SK-N-SH (cell line): ENCODE measurements around the gene RFNG. TPM values are rescaled to one million over a fixed set of nuclear protein-coding genes. Genes with fewer than 3 reads are reported as not detected.

ENCODE experiments used
- CTCF ChIA-PET: fragments of 300-600, 350-600 bp; formaldehyde crosslinking; extraction: SDS; loops from one replicate; lab custom pipeline; 2021; lab: Yijun Ruan, JAX
- POLR2A ChIA-PET: fragments of 350-600 bp; sonication (Branson Sonifier 250); formaldehyde crosslinking; extraction: SDS; loops from one replicate; lab custom pipeline; 2020; ENCODE audit warnings: antibody characterized with exemption, inconsistent platforms; lab: Yijun Ruan, JAX
- DNase-seq: peaks from one replicate; pipeline ENCODE4 v3.0.0; 2012
- H2AFZ ChIP-seq: fragments of 200-600 bp; sonication (generic); 2 replicates; pipeline ENCODE4 v1.8.1; 2016; ENCODE audit warnings: antibody characterized with exemption, mild to moderate bottlenecking, low read depth
- H3F3A ChIP-seq: fragments of 200-600 bp; sonication (generic); replicated peaks from 2 replicates; pipeline ENCODE3; 2016; ENCODE audit warnings: antibody characterized with exemption, mild to moderate bottlenecking; ENCODE audit not compliant: insufficient read depth
- H3K27ac ChIP-seq, 2 experiments: fragments of 200-500 bp in 1 of 2; fragments of 200-600 bp in 1 of 2; sonication (Bioruptor generic) in 1 of 2; sonication (generic), shearing (Covaris generic) in 1 of 2; 2 replicates each; pipeline versions ENCODE4 v1.5.1 to v1.6.1; 2014 to 2016; ENCODE audit warnings: low read depth in 2 of 2, inconsistent platforms in 1 of 2, low read length in 1 of 2, mild to moderate bottlenecking in 1 of 2, mixed read lengths in 1 of 2
- H3K27me3 ChIP-seq: fragments of 200-600 bp; sonication (generic), shearing (Covaris generic); 2 replicates; pipeline ENCODE4 v1.6.1; 2016; ENCODE audit warnings: mixed run types; ENCODE audit not compliant: insufficient read depth
- H3K36me3 ChIP-seq, 2 experiments: fragments of 200-500 bp in 1 of 2; fragments of 200-600 bp in 1 of 2; sonication (Bioruptor generic) in 1 of 2; sonication (generic) in 1 of 2; replicated peaks in 1 of 2; 2 replicates each; pipeline versions ENCODE3 to v1.5.1; 2014 to 2016; ENCODE audit warnings: low read length in 1 of 2, mild to moderate bottlenecking in 1 of 2; ENCODE audit not compliant: insufficient read depth in 2 of 2, control insufficient read depth in 1 of 2
- H3K4me1 ChIP-seq, 2 experiments: fragments of 200-500 bp in 1 of 2; fragments of 200-600 bp in 1 of 2; sonication (Bioruptor generic) in 1 of 2; sonication (generic), shearing (Covaris generic) in 1 of 2; 2 replicates each; pipeline versions ENCODE4 v1.5.1 to v1.6.1; 2014 to 2016; ENCODE audit warnings: low read depth in 1 of 2, low read length in 1 of 2, mixed run types in 1 of 2; ENCODE audit not compliant: insufficient read depth in 2 of 2, control insufficient read depth in 1 of 2
- H3K4me2 ChIP-seq: fragments of 200-600 bp; sonication (generic), shearing (Covaris generic); 2 replicates; pipeline ENCODE4 v1.6.1; 2017; ENCODE audit warnings: mixed run types
- H3K4me3 ChIP-seq, 2 experiments: fragments of 200-500 bp in 1 of 2; fragments of 200-600 bp in 1 of 2; sonication (Bioruptor generic) in 1 of 2; sonication (generic), shearing (Covaris generic) in 1 of 2; 2 replicates each; pipeline versions ENCODE4 v1.5.1 to v1.8.1; 2014 to 2016; ENCODE audit warnings: low read depth in 2 of 2, inconsistent platforms in 1 of 2, low read length in 1 of 2, mild to moderate bottlenecking in 1 of 2, mixed read lengths in 1 of 2, moderate library complexity in 1 of 2
- H3K79me2 ChIP-seq: fragments of 200-600 bp; sonication (generic); 2 replicates; pipeline ENCODE4 v1.8.1; 2017; ENCODE audit warnings: mild to moderate bottlenecking; ENCODE audit not compliant: insufficient read depth
- H3K9ac ChIP-seq: fragments of 200-600 bp; sonication (generic); 2 replicates; pipeline ENCODE4 v1.6.1; 2017; ENCODE audit warnings: mixed run types
- H3K9me2 ChIP-seq: fragments of 200-600 bp; sonication (generic); 2 replicates; pipeline ENCODE4 v1.6.1; 2017; ENCODE audit warnings: mixed run types
- H3K9me3 ChIP-seq: fragments of 200-600 bp; sonication (generic); 2 replicates; pipeline ENCODE4 v1.6.1; 2017; ENCODE audit warnings: mixed run types, mild to moderate bottlenecking, moderate library complexity
- H4K20me1 ChIP-seq: fragments of 200-600 bp; sonication (generic); 2 replicates; pipeline ENCODE4 v1.6.1; 2017; ENCODE audit warnings: mild to moderate bottlenecking, mixed run types; ENCODE audit not compliant: insufficient read depth
- CHD2 ChIP-seq: fragments of 150-350 bp; IDR thresholded peaks from 2 replicates; pipeline ENCODE4 v1.6.1; 2018; ENCODE audit warnings: low read length; ENCODE audit not compliant: partially characterized antibody
- ELF1 ChIP-seq: IDR thresholded peaks from 2 replicates; pipeline ENCODE4 v1.4.0; 2012
- FOXJ3 ChIP-seq: sonication (generic); formaldehyde crosslinking; IDR thresholded peaks from 2 replicates; pipeline ENCODE4 v1.5.1; 2020; ENCODE audit warnings: mild to moderate bottlenecking, missing genetic modification reagents
- JUND ChIP-seq: IDR thresholded peaks from 2 replicates; pipeline ENCODE4 v1.4.0; 2012
- MXI1 ChIP-seq: IDR thresholded peaks from 2 replicates; pipeline ENCODE4 v1.6.1; 2012; ENCODE audit warnings: mild to moderate bottlenecking, low read depth, low read length, improper control_type of control experiment
- NFIC ChIP-seq: IDR thresholded peaks from 2 replicates; pipeline ENCODE4 v1.4.0; 2012; ENCODE audit warnings: borderline replicate concordance
- NRF1 ChIP-seq: IDR thresholded peaks from 2 replicates; pipeline ENCODE4 v1.6.1; 2012; ENCODE audit warnings: low read depth, mild to moderate bottlenecking, low read length
- POLR2AphosphoS5 ChIP-seq: IDR thresholded peaks from 2 replicates; pipeline ENCODE4 v1.6.1; 2012; ENCODE audit warnings: low read depth, low read length
- RXRA ChIP-seq: IDR thresholded peaks from 2 replicates; pipeline ENCODE4 v1.4.0; 2012; ENCODE audit warnings: low read depth, mild to moderate bottlenecking, borderline replicate concordance
- SIN3A ChIP-seq: IDR thresholded peaks from 2 replicates; pipeline ENCODE4 v1.6.1; 2012; ENCODE audit warnings: low read depth, mild to moderate bottlenecking, low read length, moderate library complexity, borderline replicate concordance
- SMC3 ChIP-seq: IDR thresholded peaks from 2 replicates; pipeline ENCODE4 v1.6.1; 2012; ENCODE audit warnings: low read depth, low read length, improper control_type of control experiment
- TAF1 ChIP-seq: IDR thresholded peaks from 2 replicates; pipeline ENCODE4 v1.6.1; 2012; ENCODE audit warnings: low read depth, mild to moderate bottlenecking, low read length, moderate library complexity, borderline replicate concordance
- TCF12 ChIP-seq: IDR thresholded peaks from 2 replicates; pipeline ENCODE4 v1.4.0; 2012
- TEAD4 ChIP-seq: IDR thresholded peaks from 2 replicates; pipeline ENCODE4 v1.4.0; 2012; ENCODE audit warnings: mild to moderate bottlenecking, borderline replicate concordance; ENCODE audit not compliant: insufficient read depth
- WGBS: methylation state at CpG from one replicate; pipeline ENCODE4 v1.1.6; 2017; ENCODE audit warnings: low lambda C conversion rate; 5-methylcytosine and 5-hydroxymethylcytosine counted together
- polyA plus RNA-seq, 3 experiments: library from polyadenylated mRNA; depleted of rRNA; stranded (reverse); fragments of >200 nt; gene quantifications; 2 replicates each; pipeline ENCODE4 v1.2.3, GENCODE V29; 2012
- TF ChIP-seq, protein P1 (sequence below): IDR thresholded peaks from 2 replicates; pipeline ENCODE4 v1.6.1; 2012; ENCODE audit warnings: mild to moderate bottlenecking, low read depth, low read length, moderate library complexity
- TF ChIP-seq, protein P2 (sequence below): IDR thresholded peaks from 2 replicates; pipeline ENCODE4; 2012
- TF ChIP-seq, protein P3 (sequence below): IDR thresholded peaks from 2 replicates; pipeline ENCODE4 v1.4.0; 2012; ENCODE audit warnings: low read depth
- TF ChIP-seq, protein P4 (sequence below): IDR thresholded peaks from 2 replicates; pipeline ENCODE4 v1.4.0; 2012; ENCODE audit warnings: low read depth, borderline replicate concordance
- TF ChIP-seq, protein P5 (sequence below): fragments of 150-350 bp; IDR thresholded peaks from 2 replicates; pipeline ENCODE4 v1.6.1; 2016; ENCODE audit warnings: mild to moderate bottlenecking, low read depth, low read length
- TF ChIP-seq, protein P6 (sequence below): fragments of 200-600 bp; sonication (generic); IDR thresholded peaks from 2 replicates; pipeline ENCODE4 v1.6.1; 2017; ENCODE audit warnings: antibody characterized with exemption, mild to moderate bottlenecking, moderate library complexity

RFNG gene
- polyA plus RNA-seq, 1 of the 3 experiments (the other 2 are of a cell fraction) = 68.6 TPM

DNA sequence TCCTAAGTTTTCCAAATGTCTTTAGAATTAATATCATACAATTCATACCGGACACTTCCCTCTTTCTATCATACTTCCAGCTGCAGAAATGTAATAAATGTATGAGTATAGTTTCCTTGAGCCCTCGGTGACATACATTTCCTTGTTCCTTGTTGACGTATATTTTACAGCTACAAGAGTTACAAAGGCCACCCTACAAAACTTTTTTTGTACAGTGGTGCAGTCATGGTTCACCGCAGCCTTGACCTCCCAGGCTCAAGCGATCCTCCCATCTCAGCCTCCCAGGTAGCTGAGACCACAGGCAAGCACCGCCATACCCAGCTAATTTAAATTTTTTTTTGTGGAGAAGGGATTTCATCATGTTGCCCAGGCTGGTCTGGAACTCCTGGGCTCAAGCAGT lies 21.2 kb upstream of the RFNG start:
- H3K9me2 ChIP-seq = no peaks in the 10 kb centered on the region
- no peak overlapping the region for H3K27ac ChIP-seq
- H3K4me1 ChIP-seq = no peaks in the 10 kb centered on the region
- H3K36me3 ChIP-seq = peaks cover 0 to 2% of the 10 kb centered on the region in 2 experiments
- DNase-seq = no peak
- H3K4me3 ChIP-seq = no peak overlapping the region
- no peaks in the 10 kb centered on the region for H4K20me1 ChIP-seq
- WGBS = 74% methylated on average over 6 of the region's 6 CpGs
- no peaks in the 10 kb centered on the region for H3K9me3 ChIP-seq
- peaks cover 21% of the 10 kb centered on the region for H3F3A ChIP-seq
- ChIA-PET CTCF (interaction anchor here (0.7 to 4.1 kb wide), 3 partner anchors 19 to 72 kb away, joined by 3 to 12 read pairs (median 4); partner anchors contain the start of gene DCXR), POLR2A (interaction anchor here (0.6 to 0.7 kb wide), 2 partner anchors 10 to 371 kb away, joined by 3 read pairs; no protein-coding TSS in a partner anchor)
- no peak overlapping the region for H2AFZ ChIP-seq
- H3K27me3 ChIP-seq = no peaks in the 10 kb centered on the region
- H3K79me2 ChIP-seq = no peaks in the 10 kb centered on the region
- TF ChIP-seq TAF1 = no peak
- no peak for TF ChIP-seq TEAD4
- TF ChIP-seq JUND = no peak
- TF ChIP-seq MXI1 = no peak
- no peak for TF ChIP-seq SIN3A
- no peak for TF ChIP-seq NFIC
- H3K9ac ChIP-seq = no peak overlapping the region
- H3K4me2 ChIP-seq = no peak overlapping the region

DNA sequence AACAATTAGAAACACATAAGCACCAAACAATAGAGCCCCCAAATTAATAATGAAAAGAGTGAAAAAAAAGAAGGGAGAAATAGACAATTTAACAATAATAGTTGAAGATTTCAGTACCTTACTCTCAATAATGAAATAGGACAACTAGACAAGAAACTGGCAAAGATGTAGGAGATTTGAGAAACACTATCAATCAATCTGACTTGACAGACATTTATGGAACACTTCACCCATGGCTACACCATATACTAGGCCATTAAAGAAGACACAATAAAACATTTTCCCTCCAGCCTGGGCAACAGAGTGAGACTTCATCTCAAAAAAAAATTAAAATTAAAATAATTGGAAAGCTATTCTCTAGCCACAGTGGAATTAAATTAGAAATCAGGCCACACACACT lies 19.0 kb upstream of the RFNG start:
- no peak overlapping the region for H3K4me3 ChIP-seq
- H3K79me2 ChIP-seq = peaks cover 9% of the 10 kb centered on the region
- H2AFZ ChIP-seq = no peak overlapping the region; the same call in 1 of the 2 replicates
- no peaks in the 10 kb centered on the region for H3K27me3 ChIP-seq
- H3K27ac ChIP-seq = no peak overlapping the region
- CTCF ChIA-PET = interaction anchor here (1.3 to 4.1 kb wide), 5 partner anchors 21 to 50 kb away, joined by 3 to 15 read pairs (median 6); partner anchors contain the start of gene DCXR
- no peak overlapping the region for H3K9ac ChIP-seq
- no peak overlapping the region for H3K4me2 ChIP-seq
- TF ChIP-seq CHD2 (no peak), FOXJ3 (CRISPR knock-in tag) (no peak), ELF1 (no peak), NRF1 (no peak), SMC3 (no peak), TCF12 (no peak), RXRA (no peak), POLR2AphosphoS5 (no peak), MXI1 (no peak)
- TF ChIP-seq, protein P1, sequence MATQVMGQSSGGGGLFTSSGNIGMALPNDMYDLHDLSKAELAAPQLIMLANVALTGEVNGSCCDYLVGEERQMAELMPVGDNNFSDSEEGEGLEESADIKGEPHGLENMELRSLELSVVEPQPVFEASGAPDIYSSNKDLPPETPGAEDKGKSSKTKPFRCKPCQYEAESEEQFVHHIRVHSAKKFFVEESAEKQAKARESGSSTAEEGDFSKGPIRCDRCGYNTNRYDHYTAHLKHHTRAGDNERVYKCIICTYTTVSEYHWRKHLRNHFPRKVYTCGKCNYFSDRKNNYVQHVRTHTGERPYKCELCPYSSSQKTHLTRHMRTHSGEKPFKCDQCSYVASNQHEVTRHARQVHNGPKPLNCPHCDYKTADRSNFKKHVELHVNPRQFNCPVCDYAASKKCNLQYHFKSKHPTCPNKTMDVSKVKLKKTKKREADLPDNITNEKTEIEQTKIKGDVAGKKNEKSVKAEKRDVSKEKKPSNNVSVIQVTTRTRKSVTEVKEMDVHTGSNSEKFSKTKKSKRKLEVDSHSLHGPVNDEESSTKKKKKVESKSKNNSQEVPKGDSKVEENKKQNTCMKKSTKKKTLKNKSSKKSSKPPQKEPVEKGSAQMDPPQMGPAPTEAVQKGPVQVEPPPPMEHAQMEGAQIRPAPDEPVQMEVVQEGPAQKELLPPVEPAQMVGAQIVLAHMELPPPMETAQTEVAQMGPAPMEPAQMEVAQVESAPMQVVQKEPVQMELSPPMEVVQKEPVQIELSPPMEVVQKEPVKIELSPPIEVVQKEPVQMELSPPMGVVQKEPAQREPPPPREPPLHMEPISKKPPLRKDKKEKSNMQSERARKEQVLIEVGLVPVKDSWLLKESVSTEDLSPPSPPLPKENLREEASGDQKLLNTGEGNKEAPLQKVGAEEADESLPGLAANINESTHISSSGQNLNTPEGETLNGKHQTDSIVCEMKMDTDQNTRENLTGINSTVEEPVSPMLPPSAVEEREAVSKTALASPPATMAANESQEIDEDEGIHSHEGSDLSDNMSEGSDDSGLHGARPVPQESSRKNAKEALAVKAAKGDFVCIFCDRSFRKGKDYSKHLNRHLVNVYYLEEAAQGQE = no peak
- TF ChIP-seq, protein P2, sequence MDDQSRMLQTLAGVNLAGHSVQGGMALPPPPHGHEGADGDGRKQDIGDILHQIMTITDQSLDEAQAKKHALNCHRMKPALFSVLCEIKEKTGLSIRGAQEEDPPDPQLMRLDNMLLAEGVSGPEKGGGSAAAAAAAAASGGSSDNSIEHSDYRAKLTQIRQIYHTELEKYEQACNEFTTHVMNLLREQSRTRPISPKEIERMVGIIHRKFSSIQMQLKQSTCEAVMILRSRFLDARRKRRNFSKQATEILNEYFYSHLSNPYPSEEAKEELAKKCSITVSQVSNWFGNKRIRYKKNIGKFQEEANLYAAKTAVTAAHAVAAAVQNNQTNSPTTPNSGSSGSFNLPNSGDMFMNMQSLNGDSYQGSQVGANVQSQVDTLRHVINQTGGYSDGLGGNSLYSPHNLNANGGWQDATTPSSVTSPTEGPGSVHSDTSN = no peak
- TF ChIP-seq, protein P3, sequence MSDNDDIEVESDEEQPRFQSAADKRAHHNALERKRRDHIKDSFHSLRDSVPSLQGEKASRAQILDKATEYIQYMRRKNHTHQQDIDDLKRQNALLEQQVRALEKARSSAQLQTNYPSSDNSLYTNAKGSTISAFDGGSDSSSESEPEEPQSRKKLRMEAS = no peak
- TF ChIP-seq, protein P4, sequence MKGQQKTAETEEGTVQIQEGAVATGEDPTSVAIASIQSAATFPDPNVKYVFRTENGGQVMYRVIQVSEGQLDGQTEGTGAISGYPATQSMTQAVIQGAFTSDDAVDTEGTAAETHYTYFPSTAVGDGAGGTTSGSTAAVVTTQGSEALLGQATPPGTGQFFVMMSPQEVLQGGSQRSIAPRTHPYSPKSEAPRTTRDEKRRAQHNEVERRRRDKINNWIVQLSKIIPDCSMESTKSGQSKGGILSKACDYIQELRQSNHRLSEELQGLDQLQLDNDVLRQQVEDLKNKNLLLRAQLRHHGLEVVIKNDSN = no peak
- TF ChIP-seq, protein P5, sequence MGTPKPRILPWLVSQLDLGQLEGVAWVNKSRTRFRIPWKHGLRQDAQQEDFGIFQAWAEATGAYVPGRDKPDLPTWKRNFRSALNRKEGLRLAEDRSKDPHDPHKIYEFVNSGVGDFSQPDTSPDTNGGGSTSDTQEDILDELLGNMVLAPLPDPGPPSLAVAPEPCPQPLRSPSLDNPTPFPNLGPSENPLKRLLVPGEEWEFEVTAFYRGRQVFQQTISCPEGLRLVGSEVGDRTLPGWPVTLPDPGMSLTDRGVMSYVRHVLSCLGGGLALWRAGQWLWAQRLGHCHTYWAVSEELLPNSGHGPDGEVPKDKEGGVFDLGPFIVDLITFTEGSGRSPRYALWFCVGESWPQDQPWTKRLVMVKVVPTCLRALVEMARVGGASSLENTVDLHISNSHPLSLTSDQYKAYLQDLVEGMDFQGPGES = no peak
- TF ChIP-seq, protein P6, sequence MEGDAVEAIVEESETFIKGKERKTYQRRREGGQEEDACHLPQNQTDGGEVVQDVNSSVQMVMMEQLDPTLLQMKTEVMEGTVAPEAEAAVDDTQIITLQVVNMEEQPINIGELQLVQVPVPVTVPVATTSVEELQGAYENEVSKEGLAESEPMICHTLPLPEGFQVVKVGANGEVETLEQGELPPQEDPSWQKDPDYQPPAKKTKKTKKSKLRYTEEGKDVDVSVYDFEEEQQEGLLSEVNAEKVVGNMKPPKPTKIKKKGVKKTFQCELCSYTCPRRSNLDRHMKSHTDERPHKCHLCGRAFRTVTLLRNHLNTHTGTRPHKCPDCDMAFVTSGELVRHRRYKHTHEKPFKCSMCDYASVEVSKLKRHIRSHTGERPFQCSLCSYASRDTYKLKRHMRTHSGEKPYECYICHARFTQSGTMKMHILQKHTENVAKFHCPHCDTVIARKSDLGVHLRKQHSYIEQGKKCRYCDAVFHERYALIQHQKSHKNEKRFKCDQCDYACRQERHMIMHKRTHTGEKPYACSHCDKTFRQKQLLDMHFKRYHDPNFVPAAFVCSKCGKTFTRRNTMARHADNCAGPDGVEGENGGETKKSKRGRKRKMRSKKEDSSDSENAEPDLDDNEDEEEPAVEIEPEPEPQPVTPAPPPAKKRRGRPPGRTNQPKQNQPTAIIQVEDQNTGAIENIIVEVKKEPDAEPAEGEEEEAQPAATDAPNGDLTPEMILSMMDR = no peak
- no peaks in the 10 kb centered on the region for H3K9me3 ChIP-seq
- H3K9me2 ChIP-seq = no peaks in the 10 kb centered on the region
- POLR2A ChIA-PET = interaction anchor here (0.7 to 1.8 kb wide), 2 partner anchors 10 to 109 kb away, joined by 3 to 4 read pairs; no protein-coding TSS in a partner anchor
- H4K20me1 ChIP-seq = no peaks in the 10 kb centered on the region
- H3F3A ChIP-seq = peaks cover 14% of the 10 kb centered on the region
- no peaks in the 10 kb centered on the region for H3K36me3 ChIP-seq
- DNase-seq = no peak
- peaks cover 5% of the 10 kb centered on the region in 2 experiments; a peak in 2 of 4 replicates for H3K4me1 ChIP-seq
